ENCODE results near the gene BAIAP3.

BAIAP3 gene

DNA sequence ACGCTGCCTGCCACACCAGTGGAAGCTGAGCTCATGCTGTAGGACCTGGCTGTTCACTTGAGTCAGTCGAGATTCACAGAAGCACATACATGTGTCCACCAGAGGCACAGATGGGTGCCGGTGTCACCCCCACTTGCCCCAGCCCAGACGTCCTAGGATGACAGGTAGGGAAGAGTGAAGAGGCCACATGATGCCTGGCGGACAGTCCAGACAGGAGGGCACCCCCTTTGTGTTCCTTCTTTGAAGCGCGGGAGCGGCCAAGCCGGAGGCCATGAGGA is 15.2 kb upstream of the BAIAP3 start:
- no peaks in the 10 kb centered on the region for H3K9me3 ChIP-seq (ENCODE audit: control insufficient read depth in 2 of 2, low read length in 2 of 2)
- no peak overlapping the region for H3K9ac ChIP-seq (ENCODE audit: low read depth in 1 of 2, low read length in 2 of 2)
- no peaks in the 10 kb centered on the region for H3K27me3 ChIP-seq (ENCODE audit: control insufficient read depth in 2 of 2, insufficient read depth in 2 of 2, low read length in 2 of 2)
- no peak overlapping the region for H3K4me3 ChIP-seq (ENCODE audit: low read length in 2 of 2)
- H3K27ac ChIP-seq (ENCODE audit: low read depth in 2 of 2, low read length in 2 of 2), result no peak overlapping the region
- no peaks in the 10 kb centered on the region for H3K4me1 ChIP-seq (ENCODE audit: control insufficient read depth in 2 of 2, insufficient read depth in 2 of 2, low read length in 2 of 2)
- peaks cover 61 to 76% of the 10 kb centered on the region in 2 donors for H3K36me3 ChIP-seq (ENCODE audit: control insufficient read depth in 2 of 2, insufficient read depth in 2 of 2, low read length in 2 of 2)

DNA sequence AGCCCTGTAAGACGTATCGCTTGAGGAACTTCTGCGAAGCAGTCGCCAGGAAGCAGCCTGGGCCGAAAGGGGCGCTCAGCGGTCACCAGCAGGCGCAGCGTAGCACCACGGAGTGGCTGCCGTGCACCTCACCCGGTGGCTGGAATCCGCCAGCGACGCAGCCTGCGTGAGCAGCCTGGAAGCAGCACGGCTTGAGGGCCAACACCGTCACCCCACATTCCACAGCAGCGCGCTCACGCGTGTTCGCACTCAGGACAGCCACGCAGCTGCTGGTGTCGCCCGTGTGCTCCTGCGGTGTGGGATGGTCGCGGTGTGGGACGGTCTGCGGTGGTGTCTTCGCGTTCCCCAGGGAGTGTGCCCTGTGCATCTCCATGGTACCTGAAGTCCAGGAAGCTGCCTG is 14.4 kb upstream of the BAIAP3 start:
- Histone ChIP-seq H3K4me1 (ENCODE audit: control insufficient read depth in 2 of 2, insufficient read depth in 2 of 2, low read length in 2 of 2) (no peaks in the 10 kb centered on the region), H3K4me3 (ENCODE audit: low read length in 2 of 2) (no peak overlapping the region), H3K27ac (ENCODE audit: low read depth in 2 of 2, low read length in 2 of 2) (no peak overlapping the region), H3K9ac (ENCODE audit: low read depth in 1 of 2, low read length in 2 of 2) (no peak overlapping the region), H3K9me3 (ENCODE audit: control insufficient read depth in 2 of 2, low read length in 2 of 2) (no peaks in the 10 kb centered on the region), H3K36me3 (ENCODE audit: control insufficient read depth in 2 of 2, insufficient read depth in 2 of 2, low read length in 2 of 2) (peaks cover 65 to 78% of the 10 kb centered on the region in 2 donors), H3K27me3 (ENCODE audit: control insufficient read depth in 2 of 2, insufficient read depth in 2 of 2, low read length in 2 of 2) (no peaks in the 10 kb centered on the region)

- Histone ChIP-seq H3K4me1 (ENCODE audit: control insufficient read depth in 2 of 2, insufficient read depth in 2 of 2, low read length in 2 of 2) (no peaks in the 10 kb centered on the region), H3K27me3 (ENCODE audit: control insufficient read depth in 2 of 2, insufficient read depth in 2 of 2, low read length in 2 of 2) (no peaks in the 10 kb centered on the region), H3K27ac (ENCODE audit: low read depth in 2 of 2, low read length in 2 of 2) (no peak overlapping the region), H3K9me3 (ENCODE audit: control insufficient read depth in 2 of 2, low read length in 2 of 2) (no peaks in the 10 kb centered on the region), H3K36me3 (ENCODE audit: control insufficient read depth in 2 of 2, insufficient read depth in 2 of 2, low read length in 2 of 2) (peaks cover 61 to 77% of the 10 kb centered on the region in 2 donors), H3K4me3 (ENCODE audit: low read length in 2 of 2) (no peak overlapping the region), H3K9ac (ENCODE audit: low read depth in 1 of 2, low read length in 2 of 2) (no peak overlapping the region)
Observed at GRCh38 chr16:1320097-1320496, 13.3 kb upstream of the BAIAP3 start.

- Histone ChIP-seq H3K27ac (ENCODE audit: low read depth in 2 of 2, low read length in 2 of 2) (no peak overlapping the region), H3K36me3 (ENCODE audit: control insufficient read depth in 2 of 2, insufficient read depth in 2 of 2, low read length in 2 of 2) (peaks cover 55 to 71% of the 10 kb centered on the region in 2 donors), H3K9ac (ENCODE audit: low read depth in 1 of 2, low read length in 2 of 2) (no peak overlapping the region), H3K9me3 (ENCODE audit: control insufficient read depth in 2 of 2, low read length in 2 of 2) (no peaks in the 10 kb centered on the region), H3K27me3 (ENCODE audit: control insufficient read depth in 2 of 2, insufficient read depth in 2 of 2, low read length in 2 of 2) (no peaks in the 10 kb centered on the region), H3K4me1 (ENCODE audit: control insufficient read depth in 2 of 2, insufficient read depth in 2 of 2, low read length in 2 of 2) (no peaks in the 10 kb centered on the region), H3K4me3 (ENCODE audit: low read length in 2 of 2) (no peak overlapping the region)
Observed at GRCh38 chr16:1320658-1321240, 12.7 kb upstream of the BAIAP3 start.

- Histone ChIP-seq H3K4me1 (ENCODE audit: control insufficient read depth in 2 of 2, insufficient read depth in 2 of 2, low read length in 2 of 2) (no peaks in the 10 kb centered on the region), H3K4me3 (ENCODE audit: low read length in 2 of 2) (no peak overlapping the region), H3K36me3 (ENCODE audit: control insufficient read depth in 2 of 2, insufficient read depth in 2 of 2, low read length in 2 of 2) (peaks cover 42 to 54% of the 10 kb centered on the region in 2 donors), H3K9me3 (ENCODE audit: control insufficient read depth in 2 of 2, low read length in 2 of 2) (no peaks in the 10 kb centered on the region), H3K9ac (ENCODE audit: low read depth in 1 of 2, low read length in 2 of 2) (no peak overlapping the region), H3K27ac (ENCODE audit: low read depth in 2 of 2, low read length in 2 of 2) (no peak overlapping the region), H3K27me3 (ENCODE audit: control insufficient read depth in 2 of 2, insufficient read depth in 2 of 2, low read length in 2 of 2) (no peaks in the 10 kb centered on the region)
Observed at GRCh38 chr16:1322407-1322806, 11.0 kb upstream of the BAIAP3 start.

DNA sequence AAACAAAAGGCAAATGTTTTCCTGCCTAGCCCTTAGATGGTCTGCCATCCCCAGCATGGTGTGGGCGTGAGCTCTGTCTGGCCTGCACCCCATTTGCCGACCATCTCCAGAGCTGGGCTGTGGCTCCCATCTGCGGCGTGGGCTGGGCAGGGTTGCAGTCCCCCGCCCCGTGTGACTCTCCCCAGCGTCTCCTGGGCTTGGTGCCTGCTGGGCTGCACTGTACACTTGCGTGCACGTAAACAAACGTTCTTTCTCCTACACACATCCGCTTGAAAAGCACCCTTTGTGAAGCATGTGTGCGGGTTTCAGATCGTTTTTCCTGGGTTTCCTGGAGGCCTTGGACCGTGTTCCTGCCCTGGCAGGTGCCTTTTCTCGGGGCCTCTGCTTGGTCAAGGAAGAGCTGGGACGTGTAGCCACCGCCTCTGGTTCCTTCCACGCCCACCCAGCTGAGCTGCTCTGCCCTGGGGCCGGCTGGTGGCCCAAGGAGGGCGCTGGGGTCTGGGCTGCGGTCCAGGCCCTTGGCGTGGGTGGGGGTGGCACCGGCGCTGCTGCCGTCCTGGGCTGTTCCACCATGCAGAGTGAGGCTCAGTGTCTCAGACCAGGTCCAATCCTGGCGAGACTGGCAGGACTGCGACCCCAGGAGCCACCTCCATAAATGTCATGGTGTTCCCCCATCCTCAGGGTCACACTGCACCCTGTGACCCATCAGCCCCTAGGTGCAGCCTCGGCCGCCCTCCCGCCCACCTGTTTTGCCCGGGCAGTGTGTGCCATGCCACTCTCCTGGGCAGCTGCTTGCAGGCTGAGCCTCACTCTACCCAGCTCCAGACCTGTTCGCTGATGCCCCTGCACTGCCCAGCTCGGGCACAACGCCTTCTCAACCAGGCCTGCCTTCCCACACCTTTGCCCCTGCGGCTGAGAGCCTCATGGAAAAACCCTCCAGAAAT is 9.9 kb upstream of the BAIAP3 start:
- Histone ChIP-seq H3K27me3 (ENCODE audit: control insufficient read depth in 2 of 2, insufficient read depth in 2 of 2, low read length in 2 of 2) (no peaks in the 10 kb centered on the region), H3K27ac (ENCODE audit: low read depth in 2 of 2, low read length in 2 of 2) (peak overlapping the region in 1 of 2 donors; percentile 9), H3K9ac (ENCODE audit: low read depth in 1 of 2, low read length in 2 of 2) (no peak overlapping the region), H3K4me1 (ENCODE audit: control insufficient read depth in 2 of 2, insufficient read depth in 2 of 2, low read length in 2 of 2) (no peaks in the 10 kb centered on the region), H3K9me3 (ENCODE audit: control insufficient read depth in 2 of 2, low read length in 2 of 2) (no peaks in the 10 kb centered on the region), H3K4me3 (ENCODE audit: low read length in 2 of 2) (no peak overlapping the region), H3K36me3 (ENCODE audit: control insufficient read depth in 2 of 2, insufficient read depth in 2 of 2, low read length in 2 of 2) (peaks cover 30 to 42% of the 10 kb centered on the region in 2 donors)

GRCh38 chr16:1324286-1324826 is 9.1 kb upstream of the BAIAP3 start:
- Histone ChIP-seq H3K36me3 (ENCODE audit: control insufficient read depth in 2 of 2, insufficient read depth in 2 of 2, low read length in 2 of 2) (peaks cover 25 to 35% of the 10 kb centered on the region in 2 donors), H3K9me3 (ENCODE audit: control insufficient read depth in 2 of 2, low read length in 2 of 2) (no peaks in the 10 kb centered on the region), H3K4me3 (ENCODE audit: low read length in 2 of 2) (no peak overlapping the region), H3K9ac (ENCODE audit: low read depth in 1 of 2, low read length in 2 of 2) (no peak overlapping the region), H3K27ac (ENCODE audit: low read depth in 2 of 2, low read length in 2 of 2) (no peak overlapping the region), H3K27me3 (ENCODE audit: control insufficient read depth in 2 of 2, insufficient read depth in 2 of 2, low read length in 2 of 2) (no peaks in the 10 kb centered on the region), H3K4me1 (ENCODE audit: control insufficient read depth in 2 of 2, insufficient read depth in 2 of 2, low read length in 2 of 2) (no peaks in the 10 kb centered on the region)

DNA sequence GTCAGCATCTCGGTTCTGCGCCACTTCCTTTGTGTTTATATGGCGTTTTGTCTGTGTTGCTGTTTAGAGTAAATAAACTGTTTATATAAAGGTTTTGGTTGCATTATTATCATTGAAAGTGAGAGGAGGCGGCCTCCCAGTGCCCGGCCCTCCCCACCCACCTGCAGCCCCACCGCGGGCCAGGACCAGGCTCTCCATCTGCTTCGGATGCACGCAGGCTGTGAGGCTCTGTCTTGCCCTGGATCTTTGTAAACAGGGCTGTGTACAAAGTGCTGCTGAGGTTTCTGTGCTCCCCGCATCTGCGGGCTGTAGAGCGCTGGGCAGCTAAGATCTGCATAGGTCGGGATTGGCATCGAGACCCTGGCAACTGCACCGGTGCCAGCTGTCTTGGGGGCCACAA is 8.2 kb upstream of the BAIAP3 start:
- Histone ChIP-seq H3K27ac (ENCODE audit: low read depth in 2 of 2, low read length in 2 of 2) (no peak overlapping the region), H3K4me3 (ENCODE audit: low read length in 2 of 2) (no peak overlapping the region), H3K9me3 (ENCODE audit: control insufficient read depth in 2 of 2, low read length in 2 of 2) (no peaks in the 10 kb centered on the region), H3K36me3 (ENCODE audit: control insufficient read depth in 2 of 2, insufficient read depth in 2 of 2, low read length in 2 of 2) (peaks cover 17 to 27% of the 10 kb centered on the region in 2 donors), H3K27me3 (ENCODE audit: control insufficient read depth in 2 of 2, insufficient read depth in 2 of 2, low read length in 2 of 2) (no peaks in the 10 kb centered on the region), H3K4me1 (ENCODE audit: control insufficient read depth in 2 of 2, insufficient read depth in 2 of 2, low read length in 2 of 2) (no peaks in the 10 kb centered on the region), H3K9ac (ENCODE audit: low read depth in 1 of 2, low read length in 2 of 2) (no peak overlapping the region)

DNA sequence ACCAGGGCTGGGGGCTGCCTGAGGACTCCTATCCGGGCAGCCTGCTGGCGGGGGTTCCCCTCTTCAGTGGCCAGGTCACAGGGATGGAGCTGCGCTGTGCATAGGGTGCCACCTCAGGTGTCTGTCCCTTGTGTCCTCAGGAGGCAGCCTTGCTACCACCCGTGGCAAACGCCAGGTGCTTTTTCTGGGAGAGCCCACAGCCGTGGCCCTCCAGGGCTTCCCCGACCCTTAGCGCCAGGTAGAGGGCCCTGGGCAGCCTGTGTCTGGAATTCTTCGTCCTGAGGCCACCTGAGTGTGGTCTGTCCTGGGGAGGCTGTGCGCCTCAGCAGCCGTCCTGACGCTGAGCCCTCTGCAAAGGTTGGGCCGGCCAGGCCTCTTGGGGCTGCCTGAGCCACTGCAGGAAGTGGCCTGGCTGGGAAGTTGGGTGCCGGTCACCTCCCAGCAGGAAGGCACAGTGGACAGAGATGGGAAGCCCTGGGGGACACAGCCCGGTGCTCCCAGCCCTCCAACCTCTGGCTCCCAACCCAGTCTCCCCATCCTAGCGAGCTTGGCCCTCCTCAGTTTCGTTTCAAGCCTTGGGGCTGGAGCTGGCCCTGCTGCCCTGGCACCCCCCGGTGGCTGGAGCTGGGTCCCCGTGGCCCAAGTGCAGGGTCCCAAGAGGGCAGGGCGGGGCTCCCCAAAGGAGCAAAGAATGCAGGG is 7.6 kb upstream of the BAIAP3 start:
- no peaks in the 10 kb centered on the region for H3K27me3 ChIP-seq (ENCODE audit: control insufficient read depth in 2 of 2, insufficient read depth in 2 of 2, low read length in 2 of 2)
- H3K4me1 ChIP-seq (ENCODE audit: control insufficient read depth in 2 of 2, insufficient read depth in 2 of 2, low read length in 2 of 2), result no peaks in the 10 kb centered on the region
- no peak overlapping the region for H3K4me3 ChIP-seq (ENCODE audit: low read length in 2 of 2)
- H3K27ac ChIP-seq (ENCODE audit: low read depth in 2 of 2, low read length in 2 of 2), result no peak overlapping the region
- H3K9me3 ChIP-seq (ENCODE audit: control insufficient read depth in 2 of 2, low read length in 2 of 2), result no peaks in the 10 kb centered on the region
- peaks cover 12 to 21% of the 10 kb centered on the region in 2 donors for H3K36me3 ChIP-seq (ENCODE audit: control insufficient read depth in 2 of 2, insufficient read depth in 2 of 2, low read length in 2 of 2)
- H3K9ac ChIP-seq (ENCODE audit: low read depth in 1 of 2, low read length in 2 of 2), result no peak overlapping the region

- H3K27me3 ChIP-seq (ENCODE audit: control insufficient read depth in 2 of 2, insufficient read depth in 2 of 2, low read length in 2 of 2), result no peaks in the 10 kb centered on the region
- H3K9me3 ChIP-seq (ENCODE audit: control insufficient read depth in 2 of 2, low read length in 2 of 2), result no peaks in the 10 kb centered on the region
- H3K9ac ChIP-seq (ENCODE audit: low read depth in 1 of 2, low read length in 2 of 2), result no peak overlapping the region
- H3K4me3 ChIP-seq (ENCODE audit: low read length in 2 of 2), result no peak overlapping the region
- H3K27ac ChIP-seq (ENCODE audit: low read depth in 2 of 2, low read length in 2 of 2), result no peak overlapping the region
- H3K4me1 ChIP-seq (ENCODE audit: control insufficient read depth in 2 of 2, insufficient read depth in 2 of 2, low read length in 2 of 2), result peaks cover 2 to 3% of the 10 kb centered on the region in 2 donors
- H3K36me3 ChIP-seq (ENCODE audit: control insufficient read depth in 2 of 2, insufficient read depth in 2 of 2, low read length in 2 of 2), result peaks cover 10 to 20% of the 10 kb centered on the region in 2 donors
Observed at GRCh38 chr16:1326391-1326790, 7.1 kb upstream of the BAIAP3 start.
